ENCODE measurements around the gene VTI1A.
A peak's percentile ranks its signal among the peaks of the same experiment; 100 is the strongest.

VTI1A gene

DNA sequence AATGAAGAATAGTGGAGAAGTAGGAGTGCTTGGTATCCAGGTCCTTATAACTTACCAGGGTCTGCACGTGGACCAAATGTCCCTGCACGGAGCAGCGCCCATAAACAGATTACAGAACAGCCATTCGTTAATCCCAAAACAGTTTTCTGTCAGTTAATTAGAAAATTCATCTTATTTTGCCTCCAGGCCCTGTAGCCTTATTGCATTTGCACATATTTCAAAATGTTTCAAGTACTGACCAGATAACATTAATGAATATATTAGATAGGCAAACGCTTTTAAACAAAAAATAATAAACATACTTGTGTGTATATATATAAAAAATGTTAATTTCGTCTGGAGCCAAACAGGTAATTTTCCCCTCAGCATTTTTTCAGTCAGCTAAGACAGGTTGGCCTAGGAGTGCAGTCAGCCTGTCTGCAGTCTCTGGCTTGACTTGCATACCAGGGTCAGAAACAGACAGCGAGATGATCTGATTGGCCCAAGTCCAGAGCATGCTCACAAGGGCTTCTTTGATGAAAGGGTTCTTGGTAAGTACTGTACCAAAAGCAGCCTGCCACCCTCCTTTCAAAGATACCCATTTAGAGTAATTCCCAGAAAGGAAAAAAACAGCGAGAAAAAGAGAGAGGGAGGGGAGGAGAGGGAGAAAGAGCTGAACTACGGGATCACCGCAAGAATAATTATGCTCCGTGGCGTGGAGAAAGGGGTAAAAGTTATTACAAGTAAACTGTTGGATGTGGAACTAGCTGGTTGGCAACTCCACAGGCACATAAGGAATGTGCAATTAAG is 308.6 kb downstream of the VTI1A start:
- TF ChIP-seq, protein P1, sequence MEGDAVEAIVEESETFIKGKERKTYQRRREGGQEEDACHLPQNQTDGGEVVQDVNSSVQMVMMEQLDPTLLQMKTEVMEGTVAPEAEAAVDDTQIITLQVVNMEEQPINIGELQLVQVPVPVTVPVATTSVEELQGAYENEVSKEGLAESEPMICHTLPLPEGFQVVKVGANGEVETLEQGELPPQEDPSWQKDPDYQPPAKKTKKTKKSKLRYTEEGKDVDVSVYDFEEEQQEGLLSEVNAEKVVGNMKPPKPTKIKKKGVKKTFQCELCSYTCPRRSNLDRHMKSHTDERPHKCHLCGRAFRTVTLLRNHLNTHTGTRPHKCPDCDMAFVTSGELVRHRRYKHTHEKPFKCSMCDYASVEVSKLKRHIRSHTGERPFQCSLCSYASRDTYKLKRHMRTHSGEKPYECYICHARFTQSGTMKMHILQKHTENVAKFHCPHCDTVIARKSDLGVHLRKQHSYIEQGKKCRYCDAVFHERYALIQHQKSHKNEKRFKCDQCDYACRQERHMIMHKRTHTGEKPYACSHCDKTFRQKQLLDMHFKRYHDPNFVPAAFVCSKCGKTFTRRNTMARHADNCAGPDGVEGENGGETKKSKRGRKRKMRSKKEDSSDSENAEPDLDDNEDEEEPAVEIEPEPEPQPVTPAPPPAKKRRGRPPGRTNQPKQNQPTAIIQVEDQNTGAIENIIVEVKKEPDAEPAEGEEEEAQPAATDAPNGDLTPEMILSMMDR (IDR thresholded peaks at IDR 0.05; ENCODE audit: insufficient read depth, missing control alignments), result no peak
- DNase-seq (ENCODE audit: insufficient read length, low spot score), result no peak
- no peak for FAIRE-seq

- TF ChIP-seq, protein P1 (IDR thresholded peaks at IDR 0.05; ENCODE audit: insufficient read depth, missing control alignments), result no peak
- FAIRE-seq, result no peak
- no peak for DNase-seq (ENCODE audit: insufficient read length, low spot score)
These were observed 309.2 kb downstream of the VTI1A start for GRCh38 chr10:112756235-112756527.

GRCh38 chr10:112758961-112759360 is 311.9 kb downstream of the VTI1A start:
- TF ChIP-seq, protein P1 (IDR thresholded peaks at IDR 0.05; ENCODE audit: insufficient read depth, missing control alignments), result no peak
- FAIRE-seq, result no peak
- DNase-seq (ENCODE audit: insufficient read length, low spot score), result no peak

DNA sequence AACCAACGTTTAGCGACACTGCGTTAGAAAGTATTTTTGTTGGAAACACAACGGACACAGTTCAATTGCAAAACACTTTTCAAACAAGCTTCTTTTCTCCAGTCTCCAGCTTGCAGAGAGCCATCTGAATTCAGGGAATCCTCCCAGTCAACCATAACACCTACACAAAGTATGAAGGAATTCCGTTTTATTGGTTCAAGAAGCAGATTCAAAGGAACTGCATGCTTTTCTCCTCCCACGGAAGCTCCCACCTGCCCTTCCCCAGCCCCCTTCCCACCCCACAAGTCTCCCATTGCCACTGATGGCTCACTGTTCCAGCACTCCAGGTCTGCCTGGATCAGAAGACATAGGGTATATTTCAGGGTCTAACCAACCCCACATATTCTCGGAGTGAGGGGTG is 312.5 kb downstream of the VTI1A start:
- FAIRE-seq, result no peak

GRCh38 chr10:112761256-112761655 is 314.2 kb downstream of the VTI1A start:
- peak; percentile 12 for DNase-seq (ENCODE audit: insufficient read length, low spot score)
- TF ChIP-seq, protein P1 (IDR thresholded peaks at IDR 0.05; ENCODE audit: insufficient read depth, missing control alignments), result no peak
- FAIRE-seq, result no peak

More for the DNA sequence above, 312.5 kb downstream of the VTI1A start:
- DNase-seq (ENCODE audit: insufficient read length, low spot score), result no peak
- TF ChIP-seq, protein P1 (IDR thresholded peaks at IDR 0.05; ENCODE audit: insufficient read depth, missing control alignments), result no peak

- DNase-seq (ENCODE audit: insufficient read length, low spot score) (no peak), FAIRE-seq (no peak)
- TF ChIP-seq, protein P1 (IDR thresholded peaks at IDR 0.05; ENCODE audit: insufficient read depth, missing control alignments), result no peak
These were observed 317.0 kb downstream of the VTI1A start for GRCh38 chr10:112763916-112764520.

DNA sequence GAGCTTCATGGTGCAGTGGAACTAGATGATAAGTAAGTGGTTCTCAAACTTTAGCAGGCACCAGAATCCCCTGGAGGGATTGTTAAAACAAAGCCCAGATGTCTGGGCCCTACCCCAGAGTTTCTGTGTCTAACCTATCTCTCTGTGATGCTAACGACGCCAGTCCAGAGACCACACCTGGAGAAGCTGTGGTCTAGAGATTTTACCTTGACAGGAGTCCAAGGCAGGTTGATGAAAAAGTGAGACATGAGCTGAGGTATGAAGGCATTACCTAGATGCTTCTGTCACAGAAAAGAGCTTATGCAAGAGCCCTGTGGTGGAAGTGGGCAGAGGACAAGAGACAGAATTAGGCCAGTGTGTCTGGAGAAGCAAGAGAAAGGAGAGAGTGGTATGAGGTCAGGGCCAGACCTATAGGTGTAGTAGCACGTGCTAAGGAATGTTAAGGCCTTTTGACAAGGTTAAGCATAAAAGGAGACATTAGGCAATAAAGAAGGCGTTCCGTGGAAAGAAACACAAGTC is 318.8 kb downstream of the VTI1A start:
- DNase-seq (ENCODE audit: insufficient read length, low spot score) (no peak), FAIRE-seq (no peak)
- TF ChIP-seq, protein P1 (IDR thresholded peaks at IDR 0.05; ENCODE audit: insufficient read depth, missing control alignments), result no peak
